Right lung (tissue), 5 donors: ENCODE measurements around the gene PACC1. TPM values are rescaled to one million over a fixed set of nuclear protein-coding genes. Genes with fewer than 3 reads are reported as not detected.
"Not testable (repeated sequence)": the region's sequence is repeated elsewhere in the genome, so short reads cannot be mapped to it uniquely, and the experiment has no call there.

ENCODE experiments used
- DNase-seq, 2 donors: peaks; one replicate each; pipeline ENCODE4 v3.0.0-alpha.2; 2013
- polyA plus RNA-seq, 5 donors: library from polyadenylated mRNA; unstranded; fragments of 120-200 nt; gene quantifications; one replicate each; pipeline versions ENCODE4 v1.2.1 to v1.2.3, GENCODE V29; 2013; ENCODE audit warnings: inconsistent platforms in 1 of 5, low replicate concordance in 1 of 5; ENCODE audit not compliant: insufficient read length in 5 of 5, insufficient read depth in 1 of 5

PACC1 gene
- polyA plus RNA-seq, 5 donors = 6.6 to 9.6 (median 8.5) TPM

DNA sequence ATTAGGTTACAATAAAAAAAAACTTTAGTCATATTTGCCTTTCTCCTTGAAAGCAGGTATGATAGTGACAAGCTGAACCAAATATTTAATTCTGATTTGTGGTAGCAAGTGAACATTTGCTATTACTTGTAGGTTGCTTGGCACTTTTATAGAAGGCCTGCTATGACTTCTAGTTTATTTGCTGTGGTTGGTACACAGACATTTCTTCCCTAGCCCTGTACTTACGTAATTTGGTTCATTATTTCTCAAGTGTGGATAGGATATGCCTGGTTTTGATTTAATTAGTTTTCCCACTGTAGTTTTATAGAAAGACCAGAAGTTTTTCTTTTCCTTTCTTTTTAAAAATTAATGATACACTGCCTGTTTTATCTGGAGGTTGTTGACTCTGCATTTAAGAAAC lies 73.6 kb downstream of the PACC1 start:
- no peak for DNase-seq

DNA sequence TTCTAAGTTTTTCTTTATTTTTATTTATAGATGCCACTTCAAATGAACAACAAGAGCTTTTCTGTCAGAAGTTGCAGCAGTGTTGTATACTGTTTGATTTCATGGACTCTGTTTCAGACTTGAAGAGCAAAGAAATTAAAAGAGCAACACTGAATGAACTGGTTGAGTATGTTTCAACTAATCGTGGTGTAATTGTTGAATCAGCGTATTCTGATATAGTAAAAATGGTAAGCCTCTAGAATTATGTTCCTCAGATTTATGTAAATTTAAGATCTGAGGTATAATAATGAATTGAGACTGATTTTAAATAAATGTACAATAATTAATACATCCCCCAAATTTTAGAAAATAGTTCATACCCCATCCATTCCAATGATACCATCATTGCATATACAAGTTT lies 85.6 kb downstream of the PACC1 start:
- DNase-seq = no peak

DNA sequence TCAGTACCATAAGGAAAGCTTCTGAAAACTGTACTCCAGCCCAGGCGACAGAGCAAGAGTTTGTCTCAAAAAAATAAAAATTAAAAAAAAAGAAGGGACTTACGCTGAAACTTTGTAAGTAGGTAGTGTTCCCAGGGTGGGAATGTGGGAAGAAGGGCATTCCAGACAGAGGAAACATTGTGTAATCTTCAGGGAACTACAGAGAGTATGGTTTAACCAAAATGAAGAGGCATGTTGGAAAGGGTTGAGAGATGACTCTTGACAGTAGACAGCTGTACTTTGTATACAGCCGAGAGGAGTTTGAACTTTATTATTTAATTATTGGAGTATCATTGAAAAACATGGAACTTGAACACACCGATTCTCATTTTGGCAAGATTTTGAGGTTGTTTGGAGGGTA lies 86.4 kb downstream of the PACC1 start:
- no peak for DNase-seq

DNA sequence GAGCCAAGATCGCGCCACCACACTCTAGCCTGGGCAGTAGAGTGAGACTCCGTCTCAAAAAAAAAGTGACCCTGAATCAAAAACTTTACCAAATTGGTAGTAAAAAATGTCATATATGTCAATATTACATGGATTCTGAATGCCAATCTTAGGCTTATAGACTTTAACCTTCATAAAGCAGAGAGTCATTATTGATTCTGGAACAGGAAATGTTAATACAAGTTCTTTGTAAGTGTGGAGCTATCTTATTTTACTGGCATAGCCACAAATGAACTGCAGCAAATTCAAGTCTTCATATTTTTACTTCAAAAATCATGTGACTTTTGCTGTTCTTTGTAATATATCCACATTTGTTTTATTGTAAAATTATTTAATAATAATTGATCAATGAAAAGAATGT lies 88.1 kb downstream of the PACC1 start:
- no peak for DNase-seq

DNA sequence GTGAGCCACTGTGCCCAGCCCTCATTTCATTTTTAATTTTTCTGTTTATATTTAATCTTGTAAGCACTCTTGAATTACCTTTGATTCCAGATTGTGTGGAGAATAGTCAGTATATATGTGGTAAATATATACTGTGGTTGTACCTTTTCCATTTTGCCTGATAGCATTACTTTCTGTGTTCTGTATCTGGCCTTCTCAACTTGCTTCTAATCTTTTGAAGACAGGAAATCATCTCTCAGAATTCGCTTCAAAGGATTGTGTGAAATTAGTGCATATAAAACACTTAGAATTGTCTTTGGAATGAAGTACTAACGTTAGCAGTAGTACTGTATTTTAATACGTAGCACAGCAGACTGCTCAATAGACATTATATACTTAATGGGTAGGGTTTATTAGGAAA lies 91.6 kb downstream of the PACC1 start:
- DNase-seq = no peak

DNA sequence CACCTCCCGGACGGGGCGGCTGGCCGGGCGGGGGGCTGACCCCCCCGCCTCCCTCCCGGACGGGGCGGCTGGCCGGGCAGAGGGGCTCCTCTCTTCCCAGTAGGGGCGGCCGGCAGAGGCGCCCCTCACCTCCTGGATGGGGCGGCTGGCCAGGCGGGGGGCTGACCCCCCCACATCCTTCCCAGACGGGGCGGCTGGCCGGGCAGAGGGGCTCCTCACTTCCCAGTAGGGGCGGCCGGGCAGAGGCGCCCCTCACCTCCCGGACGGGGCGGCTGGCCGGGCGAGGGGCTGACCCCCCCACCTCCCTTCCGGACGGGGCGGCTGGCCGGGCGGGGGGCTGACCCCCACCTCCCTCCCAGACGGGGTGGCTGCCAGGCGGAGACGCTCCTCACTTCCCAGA lies 93.7 kb downstream of the PACC1 start:
- DNase-seq = not testable (repeated sequence)

DNA sequence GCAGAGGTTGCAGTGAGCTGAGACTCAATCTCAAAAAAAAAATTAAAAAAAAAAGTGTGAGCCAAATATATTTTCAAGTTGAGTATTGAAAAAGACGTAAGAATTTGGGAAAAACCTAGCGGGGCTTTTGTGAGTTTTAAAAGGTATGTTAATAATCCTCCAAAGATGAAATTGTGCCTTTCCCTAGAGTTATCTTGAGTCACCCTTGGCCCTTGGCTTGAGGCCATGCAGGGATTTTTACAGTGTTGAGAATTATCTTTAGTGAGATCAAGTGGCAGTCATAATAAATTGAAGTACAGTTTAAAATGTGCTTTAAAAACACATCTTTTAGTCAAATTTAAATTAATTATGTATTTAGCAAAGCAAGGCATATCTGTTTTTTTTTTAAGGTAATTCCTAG lies 96.8 kb downstream of the PACC1 start:
- DNase-seq = no peak

DNA sequence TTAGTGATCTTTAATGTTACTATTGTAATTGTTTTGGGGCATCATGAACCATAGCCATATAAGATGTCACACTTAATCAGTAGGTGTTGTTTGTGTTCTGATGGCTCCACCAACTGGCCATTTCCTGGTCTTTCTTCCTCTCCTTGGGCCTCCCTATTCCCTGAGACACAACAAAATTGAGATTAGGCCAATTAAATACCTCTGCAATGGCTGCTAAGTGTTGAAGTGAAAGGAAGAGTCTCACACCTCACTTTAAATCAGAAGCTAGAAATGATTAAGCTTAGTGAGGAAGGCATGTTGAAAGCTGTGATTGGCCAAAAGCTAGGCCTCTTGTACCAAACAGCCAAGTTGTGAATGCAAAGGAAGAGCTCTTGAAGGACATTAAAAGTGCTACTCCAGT lies 98.8 kb downstream of the PACC1 start:
- DNase-seq = no peak

DNA sequence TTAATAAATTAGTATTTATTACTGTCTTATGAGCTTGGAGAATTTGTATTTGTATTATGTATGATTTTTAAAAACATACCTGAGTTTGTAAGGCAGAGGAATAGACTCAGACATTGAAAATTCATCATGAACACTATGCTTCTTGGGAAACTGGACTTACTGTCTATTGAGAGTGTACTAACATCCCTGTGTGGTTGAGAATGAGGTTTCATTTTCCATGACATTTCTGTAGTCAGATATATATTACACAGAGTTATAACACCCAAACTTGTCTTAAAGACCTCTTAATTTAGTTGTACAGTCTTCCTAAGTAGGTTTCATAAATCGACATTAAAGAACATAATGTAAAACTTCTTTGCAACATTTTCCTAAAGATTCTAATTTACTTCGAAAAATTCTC lies 99.5 kb downstream of the PACC1 start:
- DNase-seq = no peak

Other genes with a start within 250 kb of the PACC1 start
- gene PPP2R5A, start 129.5 kb downstream of the PACC1 start, polyA plus RNA-seq = 100 to 1,000 TPM in 4 of 5 donors, 10 to 100 TPM in 1; 97.5 to 123 (median 121) TPM
- gene NENF, start 18.0 kb upstream of the PACC1 start, polyA plus RNA-seq = 10 to 100 TPM; 45.8 to 56.2 (median 52.2) TPM
- gene ATF3, start 193.9 kb upstream of the PACC1 start, polyA plus RNA-seq = 10 to 100 TPM in 4 of 5 donors, 1 to 10 TPM in 1; 5.9 to 30.2 (median 21.9) TPM